BJ (cell line): ENCODE measurements around the gene TRIM27. TPM values are rescaled to one million over a fixed set of nuclear protein-coding genes. Genes with fewer than 3 reads are reported as not detected.

Experiments
- CTCF ChIA-PET: fragments of 350-600 bp; formaldehyde crosslinking; extraction: SDS; loops from one replicate; lab custom pipeline; 2021; ENCODE audit warnings: antibody characterized with exemption, inconsistent platforms; lab: Yijun Ruan, JAX
- POLR2A ChIA-PET: fragments of 300-600 bp; sonication (Branson Sonifier 250); formaldehyde crosslinking; extraction: SDS; loops from one replicate; lab custom pipeline; 2021; ENCODE audit warnings: antibody characterized with exemption; lab: Charles Lee
- DNase-seq: peaks from one replicate; pipeline ENCODE4 v3.0.0-alpha.2; 2011; ENCODE audit warnings: low read depth
- H3K27me3 ChIP-seq: 2 replicates; pipeline ENCODE4 v1.6.0; 2011; ENCODE audit warnings: low read length; ENCODE audit not compliant: control insufficient read depth, insufficient read depth
- H3K36me3 ChIP-seq: 2 replicates; pipeline ENCODE4 v1.5.1; 2011; ENCODE audit warnings: low read length; ENCODE audit not compliant: control insufficient read depth, insufficient read depth
- H3K4me3 ChIP-seq: 2 replicates; pipeline ENCODE4 v1.5.1; 2011; ENCODE audit warnings: low read depth, mild to moderate bottlenecking, control low read depth, low read length
- polyA plus RNA-seq: library from polyadenylated mRNA; depleted of rRNA; stranded (reverse); fragments of >200 nt; gene quantifications from 2 replicates; pipeline ENCODE4 v1.2.3, GENCODE V29; 2011
- TF ChIP-seq, protein P1 (sequence below): IDR thresholded peaks from 2 replicates; pipeline ENCODE4 v1.5.1; 2011; ENCODE audit warnings: low read depth, mild to moderate bottlenecking, control low read depth, inconsistent platforms, low read length, moderate library complexity; ENCODE audit not compliant: insufficient read depth

TRIM27 gene
- polyA plus RNA-seq, 1 experiment: 47.3 TPM

GRCh38 chr6:28895131-28895812, 28.5 kb downstream of the TRIM27 start:
- DNase-seq: peak; percentile 88
- Histone ChIP-seq H3K27me3 (no peaks in the 10 kb centered on the region), H3K36me3 (no peaks in the 10 kb centered on the region), H3K4me3 (peak overlapping the region; percentile 64)
- TF ChIP-seq, protein P1, sequence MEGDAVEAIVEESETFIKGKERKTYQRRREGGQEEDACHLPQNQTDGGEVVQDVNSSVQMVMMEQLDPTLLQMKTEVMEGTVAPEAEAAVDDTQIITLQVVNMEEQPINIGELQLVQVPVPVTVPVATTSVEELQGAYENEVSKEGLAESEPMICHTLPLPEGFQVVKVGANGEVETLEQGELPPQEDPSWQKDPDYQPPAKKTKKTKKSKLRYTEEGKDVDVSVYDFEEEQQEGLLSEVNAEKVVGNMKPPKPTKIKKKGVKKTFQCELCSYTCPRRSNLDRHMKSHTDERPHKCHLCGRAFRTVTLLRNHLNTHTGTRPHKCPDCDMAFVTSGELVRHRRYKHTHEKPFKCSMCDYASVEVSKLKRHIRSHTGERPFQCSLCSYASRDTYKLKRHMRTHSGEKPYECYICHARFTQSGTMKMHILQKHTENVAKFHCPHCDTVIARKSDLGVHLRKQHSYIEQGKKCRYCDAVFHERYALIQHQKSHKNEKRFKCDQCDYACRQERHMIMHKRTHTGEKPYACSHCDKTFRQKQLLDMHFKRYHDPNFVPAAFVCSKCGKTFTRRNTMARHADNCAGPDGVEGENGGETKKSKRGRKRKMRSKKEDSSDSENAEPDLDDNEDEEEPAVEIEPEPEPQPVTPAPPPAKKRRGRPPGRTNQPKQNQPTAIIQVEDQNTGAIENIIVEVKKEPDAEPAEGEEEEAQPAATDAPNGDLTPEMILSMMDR: no peak
- POLR2A ChIA-PET: no interaction called here
- CTCF ChIA-PET: interaction anchor here (1.3 kb wide), 1 partner anchor 110 kb away, joined by 3 read pairs; the partner anchor contains the start of gene ZNF311

GRCh38 chr6:28893172-28893799, 30.5 kb downstream of the TRIM27 start:
- TF ChIP-seq, protein P1: no peak
- Histone ChIP-seq H3K27me3 (no peaks in the 10 kb centered on the region), H3K36me3 (no peaks in the 10 kb centered on the region), H3K4me3 (no peak overlapping the region)
- POLR2A ChIA-PET: no interaction called here
- no peak for DNase-seq
- CTCF ChIA-PET: no interaction called here

- no peak for DNase-seq
- Histone ChIP-seq H3K36me3 (no peaks in the 10 kb centered on the region), H3K27me3 (no peaks in the 10 kb centered on the region), H3K4me3 (no peak overlapping the region)
- TF ChIP-seq, protein P1: no peak
- CTCF ChIA-PET: no interaction called here
- POLR2A ChIA-PET: no interaction called here
Measured at GRCh38 chr6:28892525-28892924, 31.3 kb downstream of the TRIM27 start.

DNA sequence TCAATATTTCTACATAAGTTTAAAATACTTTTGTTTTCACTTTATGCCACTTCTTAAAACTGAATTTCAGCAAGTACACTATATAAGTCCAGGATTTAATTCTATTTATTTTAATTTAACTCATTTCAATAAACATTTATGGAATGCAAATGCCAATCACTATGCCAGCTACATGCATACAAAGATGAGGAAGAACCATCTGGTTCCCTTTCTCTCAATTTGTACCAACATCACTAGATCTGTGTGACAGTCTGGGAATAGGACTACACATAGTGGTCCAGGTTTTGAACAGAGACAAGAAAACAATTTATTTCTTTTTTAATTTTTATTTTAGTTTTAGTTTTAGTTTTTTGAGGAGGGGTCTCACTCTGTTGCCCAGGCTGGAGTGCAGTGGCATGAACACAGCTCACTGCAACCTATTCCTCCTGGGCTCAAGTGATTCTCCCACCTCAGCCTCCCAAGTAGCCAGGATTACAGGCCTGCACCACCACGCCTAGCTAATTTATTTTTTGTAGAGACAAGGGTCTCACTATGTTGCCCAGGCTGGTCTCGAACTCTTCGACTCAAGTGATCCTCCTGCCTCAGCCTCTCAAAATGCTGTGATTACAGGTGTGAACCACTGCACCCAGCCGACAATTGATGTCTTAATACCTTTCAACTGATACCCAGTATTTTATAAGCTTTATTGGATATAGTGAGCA, 35.8 kb downstream of the TRIM27 start:
- Histone ChIP-seq H3K4me3 (no peak overlapping the region), H3K27me3 (no peaks in the 10 kb centered on the region), H3K36me3 (no peaks in the 10 kb centered on the region)
- DNase-seq: no peak
- POLR2A ChIA-PET: no interaction called here
- TF ChIP-seq, protein P1: no peak
- CTCF ChIA-PET: interaction anchor here (0.7 kb wide), 1 partner anchor 203 kb away, joined by 3 read pairs; no protein-coding TSS in a partner anchor

- POLR2A ChIA-PET: no interaction called here
- no peaks in the 10 kb centered on the region for H3K36me3 ChIP-seq
- TF ChIP-seq, protein P1: no peak
- H3K27me3 ChIP-seq: no peaks in the 10 kb centered on the region
- H3K4me3 ChIP-seq: no peak overlapping the region
- no peak for DNase-seq
- CTCF ChIA-PET: interaction anchor here (0.9 kb wide), 1 partner anchor 8 kb away, joined by 4 read pairs; no protein-coding TSS in a partner anchor
Measured at GRCh38 chr6:28886079-28886439, 37.7 kb downstream of the TRIM27 start.
